Measurements from ENCODE around the gene CACNA2D3. TPM values are rescaled to one million over a fixed set of nuclear protein-coding genes. Genes with fewer than 3 reads are reported as not detected.

The CACNA2D3 gene
- total RNA-seq, 1 experiment from 2014 or later: not detected

DNA sequence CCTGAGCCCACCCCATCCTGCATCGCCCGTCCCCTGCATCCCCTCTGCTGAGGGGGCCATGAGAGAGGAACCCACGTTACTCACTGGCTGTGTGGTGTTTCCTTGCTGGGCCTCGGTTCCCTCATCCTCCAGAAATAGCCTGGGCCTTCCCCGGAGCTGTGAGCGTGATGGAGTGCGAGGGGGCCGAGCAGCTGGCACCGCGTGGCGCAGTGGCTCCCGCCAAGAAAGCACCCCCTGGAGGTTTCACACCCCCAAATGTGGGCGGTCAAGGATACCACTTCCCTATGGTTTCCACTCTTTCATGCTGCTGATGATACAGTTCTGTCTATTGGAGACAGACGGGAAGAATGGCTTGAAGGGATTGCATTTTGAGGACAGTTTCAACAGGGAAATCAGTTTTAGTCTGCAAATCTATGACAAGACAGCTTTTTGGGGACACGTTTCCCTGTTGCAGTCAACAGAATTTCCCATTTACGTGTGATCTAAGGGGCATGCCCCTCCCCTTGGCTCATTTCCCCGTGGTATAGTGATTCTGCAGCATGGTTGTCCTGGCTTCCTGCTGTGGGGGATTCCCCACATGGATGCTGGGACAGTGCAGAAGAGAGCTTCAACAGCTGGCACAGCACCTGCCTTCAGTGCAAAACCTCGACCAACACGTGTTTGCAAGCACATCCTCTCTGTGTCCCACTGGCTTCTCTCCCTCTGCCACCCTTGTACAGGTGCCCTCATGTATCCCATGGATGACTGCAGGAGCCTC lies 428.0 kb downstream of the CACNA2D3 start:
- Histone ChIP-seq H3K4me2 (ENCODE audit: low read length) (no peak overlapping the region), H4K20me1 (ENCODE audit: low read length) (no peaks in the 10 kb centered on the region), H3K36me3 (ENCODE audit: low read depth, low read length) (no peaks in the 10 kb centered on the region), H3K4me1 (ENCODE audit: insufficient read depth, low read length) (no peaks in the 10 kb centered on the region), H3K79me2 (ENCODE audit: low read length) (no peaks in the 10 kb centered on the region), H3K27ac (ENCODE audit: low read length) (no peak overlapping the region), H3K9me2 (replicated peaks; ENCODE audit: low read length) (no peaks in the 10 kb centered on the region), H3K4me3 (ENCODE audit: low read length) (no peak overlapping the region), H2AFZ (ENCODE audit: low read length) (no peak overlapping the region), H3F3A (ENCODE audit: low read length, unreplicated experiment) (no peaks in the 10 kb centered on the region), H3K9ac (ENCODE audit: low read length) (no peak overlapping the region), H3K9me3 (ENCODE audit: low read length) (no peaks in the 10 kb centered on the region), H3K27me3 (ENCODE audit: low read length) (peaks cover 20% of the 10 kb centered on the region)
- POLR2A ChIA-PET (ENCODE audit: unreplicated experiment): no interaction called here
- DNase-seq: no peak
- intact Hi-C loops (cut with micrococcal nuclease): no loop called here
- ATAC-seq: no peak
- CTCF ChIA-PET: no interaction called here
- BruUV-seq (replicated peaks): no TSS peak
- TF ChIP-seq EZH2phosphoT487 (IDR thresholded peaks at IDR 0.05; ENCODE audit: borderline replicate concordance, low read length) (no peak), EZH2 (IDR thresholded peaks at IDR 0.05; ENCODE audit: low read length, unreplicated experiment) (no peak)
- TF ChIP-seq, protein P1, sequence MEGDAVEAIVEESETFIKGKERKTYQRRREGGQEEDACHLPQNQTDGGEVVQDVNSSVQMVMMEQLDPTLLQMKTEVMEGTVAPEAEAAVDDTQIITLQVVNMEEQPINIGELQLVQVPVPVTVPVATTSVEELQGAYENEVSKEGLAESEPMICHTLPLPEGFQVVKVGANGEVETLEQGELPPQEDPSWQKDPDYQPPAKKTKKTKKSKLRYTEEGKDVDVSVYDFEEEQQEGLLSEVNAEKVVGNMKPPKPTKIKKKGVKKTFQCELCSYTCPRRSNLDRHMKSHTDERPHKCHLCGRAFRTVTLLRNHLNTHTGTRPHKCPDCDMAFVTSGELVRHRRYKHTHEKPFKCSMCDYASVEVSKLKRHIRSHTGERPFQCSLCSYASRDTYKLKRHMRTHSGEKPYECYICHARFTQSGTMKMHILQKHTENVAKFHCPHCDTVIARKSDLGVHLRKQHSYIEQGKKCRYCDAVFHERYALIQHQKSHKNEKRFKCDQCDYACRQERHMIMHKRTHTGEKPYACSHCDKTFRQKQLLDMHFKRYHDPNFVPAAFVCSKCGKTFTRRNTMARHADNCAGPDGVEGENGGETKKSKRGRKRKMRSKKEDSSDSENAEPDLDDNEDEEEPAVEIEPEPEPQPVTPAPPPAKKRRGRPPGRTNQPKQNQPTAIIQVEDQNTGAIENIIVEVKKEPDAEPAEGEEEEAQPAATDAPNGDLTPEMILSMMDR (conservative IDR thresholded peaks at IDR 0.05; ENCODE audit: low read depth, low read length): no peak

DNA sequence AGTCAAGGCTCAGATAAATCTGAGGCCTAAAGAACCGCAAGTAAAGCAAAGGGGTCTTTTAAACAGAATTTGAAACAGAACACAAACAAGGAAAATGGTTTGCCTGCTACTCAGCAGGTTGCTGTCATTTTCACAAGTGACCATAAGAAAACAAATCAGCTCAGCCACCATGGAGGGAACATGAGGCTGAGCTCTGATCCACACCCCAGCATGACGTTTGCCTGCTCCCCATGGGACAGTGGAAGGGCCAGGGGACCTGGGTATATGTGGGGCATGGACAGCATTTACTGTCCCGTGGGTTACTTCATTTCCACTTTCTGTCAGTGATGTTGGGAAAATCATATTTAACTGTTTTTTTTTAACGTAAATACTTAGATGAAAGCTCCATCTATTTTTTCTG lies 434.3 kb downstream of the CACNA2D3 start:
- ChIA-PET CTCF (no interaction called here), POLR2A (ENCODE audit: unreplicated experiment) (no interaction called here)
- H3K4me3 ChIP-seq (ENCODE audit: low read length): no peak overlapping the region
- H3K36me3 ChIP-seq (ENCODE audit: low read depth, low read length): no peaks in the 10 kb centered on the region
- intact Hi-C loops (cut with micrococcal nuclease): no loop called here
- DNase-seq (no peak), ATAC-seq (no peak)
- no peaks in the 10 kb centered on the region for H3K79me2 ChIP-seq (ENCODE audit: low read length)
- no peaks in the 10 kb centered on the region for H4K20me1 ChIP-seq (ENCODE audit: low read length)
- no peak overlapping the region for H3K4me2 ChIP-seq (ENCODE audit: low read length)
- TF ChIP-seq, protein P1 (conservative IDR thresholded peaks at IDR 0.05; ENCODE audit: low read depth, low read length): no peak
- TF ChIP-seq EZH2 (IDR thresholded peaks at IDR 0.05; ENCODE audit: low read length, unreplicated experiment): no peak
- no peak for TF ChIP-seq EZH2phosphoT487 (IDR thresholded peaks at IDR 0.05; ENCODE audit: borderline replicate concordance, low read length)
- BruUV-seq (replicated peaks): no TSS peak
- no peaks in the 10 kb centered on the region for H3F3A ChIP-seq (ENCODE audit: low read length, unreplicated experiment)
- no peaks in the 10 kb centered on the region for H3K4me1 ChIP-seq (ENCODE audit: insufficient read depth, low read length)
- H3K27ac ChIP-seq (ENCODE audit: low read length): no peak overlapping the region
- H3K9me3 ChIP-seq (ENCODE audit: low read length): no peaks in the 10 kb centered on the region
- H2AFZ ChIP-seq (ENCODE audit: low read length): no peak overlapping the region
- H3K9me2 ChIP-seq (replicated peaks; ENCODE audit: low read length): no peaks in the 10 kb centered on the region
- no peaks in the 10 kb centered on the region for H3K27me3 ChIP-seq (ENCODE audit: low read length)
- no peak overlapping the region for H3K9ac ChIP-seq (ENCODE audit: low read length)
